Endometrial microvascular endothelial cells (primary cell): ENCODE data around the gene CBFB. TPM values are rescaled to one million over a fixed set of nuclear protein-coding genes. Genes with fewer than 3 reads are reported as not detected.
"Not testable (repeated sequence)": the region's sequence is repeated elsewhere in the genome, so short reads cannot be mapped to it uniquely, and the experiment has no call there.

Experiments
- in situ Hi-C: cut with HindIII; loops from 2 replicates; pipeline ENCODE4 v1.10.0; 2017; ENCODE audit warnings: low sequenced_read_pairs, low pct_unique_long_range_greater_than_20kb; ENCODE audit errors: inconsistent ontology term
- total RNA-seq: library from RNA; depleted of rRNA; stranded (reverse); fragments of >200 nt; gene quantifications from one replicate; pipeline ENCODE4 v1.2.3, GENCODE V29; 2015; ENCODE audit errors: inconsistent ontology term

The CBFB gene
- total RNA-seq, 1 donor from 2014 or later, result 78.1 TPM

DNA sequence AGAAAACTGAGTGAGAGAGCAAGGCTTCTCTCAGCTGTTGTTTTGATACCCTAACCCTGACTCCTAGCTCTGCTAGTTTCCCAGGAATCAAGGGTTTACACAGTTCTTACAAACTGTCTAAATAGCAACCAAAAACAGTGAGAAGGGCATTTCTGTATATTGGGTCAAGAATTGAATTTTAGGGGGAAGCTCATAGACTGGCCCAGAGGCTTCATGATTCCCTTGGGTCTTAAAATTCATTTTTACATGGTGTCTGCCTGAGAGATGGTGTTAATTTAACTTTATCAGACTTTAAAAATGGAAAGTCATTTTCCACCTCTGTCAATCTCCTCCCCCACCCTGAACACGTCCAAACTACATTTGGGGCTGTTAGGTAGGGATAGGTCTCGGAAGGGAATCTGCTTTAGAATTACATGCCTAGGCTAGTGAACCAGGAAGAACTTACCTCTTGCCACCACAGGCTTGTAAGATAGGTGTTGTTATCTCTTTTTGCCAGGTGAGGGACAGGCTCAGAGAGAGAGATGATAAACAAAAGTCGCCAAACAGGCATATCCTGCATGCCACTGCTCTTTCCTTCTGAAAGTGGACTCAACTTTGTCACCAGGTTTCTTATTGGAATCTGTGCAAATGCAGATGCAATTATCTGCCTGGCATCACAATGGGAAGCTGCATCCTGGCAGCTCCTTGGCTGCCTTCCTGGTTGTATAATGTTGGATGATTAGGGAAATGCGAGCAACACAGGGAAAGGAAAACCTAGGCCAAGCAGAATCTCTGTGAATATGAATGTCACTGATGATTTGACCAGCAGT, 83.8 kb downstream of the CBFB start:
- in situ Hi-C loops, result no loop called here

DNA sequence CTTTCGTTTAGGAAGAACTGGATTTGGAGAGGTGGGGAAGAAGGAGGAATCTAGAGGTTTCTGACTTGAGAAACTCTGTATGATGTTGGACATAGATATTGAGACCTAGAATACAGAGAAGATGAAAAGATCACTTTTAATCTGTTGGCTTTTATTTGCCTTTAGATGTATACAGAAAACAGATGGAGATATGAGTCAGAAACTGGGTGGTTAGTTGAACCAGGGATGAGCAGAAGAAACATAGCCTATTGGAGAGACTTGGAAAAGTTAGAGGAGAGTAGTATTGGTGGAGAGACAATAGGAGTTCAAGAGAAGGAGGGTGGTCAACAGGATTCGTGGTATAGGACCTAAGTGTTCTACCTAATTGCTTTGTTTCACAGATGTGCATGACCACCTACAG, 85.8 kb downstream of the CBFB start:
- in situ Hi-C loops, result no loop called here

DNA sequence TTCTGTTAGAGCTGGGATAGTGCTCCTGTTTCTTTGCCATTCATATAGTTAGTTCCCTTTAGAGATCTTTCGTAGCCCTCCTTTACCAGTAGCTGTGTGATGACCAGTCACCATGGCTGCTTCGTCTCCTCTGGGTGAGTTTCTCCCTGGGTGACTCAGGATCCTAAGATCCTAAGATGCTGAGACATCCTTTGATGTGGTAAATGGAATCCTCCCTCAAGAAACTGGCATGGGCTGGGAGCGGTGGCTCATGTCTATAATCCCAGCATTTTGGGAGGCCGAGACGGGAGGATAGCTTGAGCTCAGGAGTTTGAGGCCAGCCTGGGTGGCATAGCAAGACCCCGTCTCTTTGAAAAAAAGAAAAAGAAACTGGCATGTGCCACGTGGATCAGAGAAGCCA, 86.7 kb downstream of the CBFB start:
- in situ Hi-C loops, result no loop called here

DNA sequence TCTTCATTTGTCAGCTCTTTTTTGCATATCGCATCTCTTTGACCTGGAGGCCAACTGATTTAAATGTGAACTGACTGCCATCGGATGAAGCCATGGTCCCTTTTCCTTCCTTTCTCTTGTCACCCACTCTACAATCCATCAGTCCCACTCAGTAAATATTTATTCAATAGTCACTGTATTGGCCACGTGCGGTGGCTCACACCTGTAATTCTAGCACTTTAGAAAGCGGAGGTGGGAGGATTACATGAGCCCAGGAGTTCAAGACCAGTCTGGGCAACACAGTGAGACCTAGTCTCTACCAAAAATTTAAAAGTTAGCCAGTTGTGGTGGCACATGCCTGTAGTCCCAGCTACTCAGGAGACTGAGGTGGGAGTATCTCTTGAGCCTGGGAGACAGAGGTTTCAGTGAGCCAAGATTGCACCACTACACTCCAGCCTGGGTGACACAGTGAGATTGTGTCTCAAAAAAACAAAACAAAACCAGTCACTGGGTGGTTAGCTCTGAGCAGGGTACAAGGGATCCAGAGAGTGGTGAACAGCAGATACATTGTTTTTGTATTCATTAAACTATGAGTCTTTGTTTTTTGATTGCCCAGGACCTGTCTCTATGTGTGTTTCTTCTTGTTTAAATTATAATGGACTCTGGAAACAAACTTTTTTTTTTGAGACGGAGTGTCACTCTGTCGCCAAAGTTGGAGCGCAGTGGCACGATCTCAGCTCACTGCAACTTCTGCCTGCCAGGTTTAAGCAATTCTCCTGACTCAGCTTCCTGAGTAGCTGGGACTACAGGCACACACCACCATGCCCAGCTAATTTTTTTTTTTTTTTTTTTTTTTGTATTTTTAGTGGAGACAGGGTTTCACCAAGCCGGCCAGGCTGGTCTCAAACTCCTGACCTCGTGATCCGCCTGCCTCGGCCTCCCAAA, 87.7 kb downstream of the CBFB start:
- in situ Hi-C loops, result no loop called here

DNA sequence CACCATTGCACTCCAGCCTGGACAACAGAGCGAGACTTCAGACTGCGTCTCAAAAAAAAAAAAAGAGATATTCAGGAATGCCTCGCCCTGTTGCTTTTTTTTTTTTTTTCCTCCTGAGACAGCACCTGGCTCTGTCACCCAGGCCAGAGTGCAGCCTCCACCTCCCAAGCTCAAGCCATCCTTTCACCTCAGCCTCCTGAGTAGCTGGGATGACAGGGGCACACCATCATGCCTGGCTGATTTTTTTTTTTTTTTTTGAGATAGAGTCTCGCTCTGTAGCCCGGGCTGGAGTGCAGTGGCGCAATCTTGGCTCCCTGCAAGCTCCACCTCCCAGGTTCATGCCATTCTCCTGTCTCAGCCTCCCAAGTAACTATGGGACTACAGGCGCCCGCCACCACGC, 88.8 kb downstream of the CBFB start:
- in situ Hi-C loops, result no loop called here

DNA sequence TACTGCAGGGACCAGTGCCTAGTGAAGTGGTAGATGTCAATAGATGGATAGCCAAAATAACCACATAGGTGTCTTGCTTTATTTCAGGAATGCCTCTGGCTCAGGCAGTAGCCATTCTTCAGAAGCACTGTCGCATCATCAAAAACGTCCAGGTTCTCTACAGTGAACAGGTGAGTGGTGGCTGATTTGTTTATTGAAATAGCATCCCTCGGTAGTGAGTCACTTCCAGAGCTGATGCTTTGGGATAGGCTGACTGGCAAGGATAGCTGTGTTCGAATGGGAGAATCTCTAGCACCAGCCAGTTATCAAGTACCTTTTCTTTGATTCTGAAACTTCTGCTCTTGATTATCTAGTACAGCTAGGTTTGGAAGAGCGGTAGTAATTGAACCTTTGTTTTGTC, 91.1 kb downstream of the CBFB start:
- in situ Hi-C loops, result no loop called here

DNA sequence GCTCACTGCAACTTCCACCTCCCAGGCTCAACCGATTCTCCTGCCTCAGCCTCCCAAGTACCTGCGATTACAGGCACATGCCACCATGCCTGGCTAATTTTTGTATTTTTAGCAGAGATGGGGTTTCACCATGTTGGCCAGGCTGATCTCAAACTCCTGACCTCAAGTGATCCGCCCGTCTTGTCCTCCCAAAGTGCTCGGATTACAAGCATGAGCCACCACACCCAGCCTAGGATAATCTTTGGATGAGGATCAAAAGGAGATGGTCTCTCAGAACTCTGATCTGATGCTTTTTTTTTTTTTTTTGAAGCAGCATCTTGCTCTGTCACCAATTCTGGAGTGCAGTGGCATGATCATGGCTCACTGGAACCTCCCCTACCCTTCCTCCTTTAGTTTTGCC, 93.8 kb downstream of the CBFB start:
- in situ Hi-C loops, result not testable (repeated sequence)

DNA sequence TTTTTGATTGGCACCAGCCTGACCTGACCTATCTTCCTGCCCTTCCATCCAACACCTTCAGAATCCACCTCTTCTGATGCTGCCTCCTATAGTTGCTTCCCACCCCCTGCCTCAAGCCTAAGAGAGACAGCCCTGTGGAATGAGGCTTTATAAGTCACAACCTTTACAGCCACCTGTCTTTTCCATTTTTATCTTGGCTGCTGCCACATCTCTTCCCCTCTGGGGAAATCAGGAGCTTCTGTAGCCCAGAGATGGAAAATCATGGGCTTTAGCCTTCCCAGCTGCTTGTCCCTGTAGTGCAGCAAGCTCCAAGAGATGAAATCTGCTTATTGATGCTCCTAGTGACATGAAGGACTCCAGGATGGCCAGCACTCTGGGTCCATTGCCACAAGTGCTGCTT, 99.5 kb downstream of the CBFB start:
- in situ Hi-C loops, result loop anchor here (25.0 kb wide), 1 partner anchor 159 kb away; the partner anchor contains the start of gene PLEKHG4

DNA sequence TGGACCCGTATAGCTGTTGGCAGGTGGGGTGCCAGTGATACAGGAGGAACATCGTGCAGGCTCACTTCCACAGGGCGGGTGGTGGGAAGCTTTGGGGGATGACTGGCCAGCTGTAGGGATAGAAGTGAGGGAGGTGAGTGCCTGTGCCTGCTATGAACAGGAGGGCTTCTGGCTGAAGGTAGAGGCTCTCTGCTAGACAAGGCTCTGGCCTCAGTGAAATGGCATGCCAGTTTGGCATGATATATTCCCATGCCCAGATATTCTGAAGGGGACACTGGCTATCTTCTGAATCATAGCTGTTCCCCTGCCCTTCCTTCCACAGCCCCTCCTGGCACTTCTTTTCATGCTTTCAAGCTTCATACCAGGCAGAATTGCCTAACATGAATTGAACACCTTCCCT, 99.9 kb downstream of the CBFB start:
- in situ Hi-C loops, result loop anchor here (25.0 kb wide), 1 partner anchor 158 kb away; the partner anchor contains the start of gene PLEKHG4

DNA sequence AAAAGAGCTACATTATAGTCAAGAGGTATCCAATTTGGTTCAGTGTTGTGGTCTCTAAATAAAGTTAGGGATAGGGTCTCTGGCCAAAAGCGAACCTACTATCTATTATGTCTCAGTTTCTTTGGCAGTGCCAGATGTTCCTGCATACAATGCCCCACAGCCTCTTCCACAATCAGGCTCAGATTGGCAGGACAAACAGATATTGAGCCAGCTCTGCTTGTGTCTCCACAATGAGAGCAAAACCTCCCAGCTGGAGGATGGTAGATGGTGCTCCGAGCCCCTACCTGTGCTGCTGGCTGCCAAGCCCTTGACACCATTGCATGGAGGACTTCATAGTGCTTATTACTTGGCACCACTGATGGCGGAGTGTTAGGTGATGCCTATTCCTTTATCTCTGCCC, 100.5 kb downstream of the CBFB start:
- in situ Hi-C loops, result loop anchor here (25.0 kb wide), 1 partner anchor 158 kb away; the partner anchor contains the start of gene PLEKHG4

DNA sequence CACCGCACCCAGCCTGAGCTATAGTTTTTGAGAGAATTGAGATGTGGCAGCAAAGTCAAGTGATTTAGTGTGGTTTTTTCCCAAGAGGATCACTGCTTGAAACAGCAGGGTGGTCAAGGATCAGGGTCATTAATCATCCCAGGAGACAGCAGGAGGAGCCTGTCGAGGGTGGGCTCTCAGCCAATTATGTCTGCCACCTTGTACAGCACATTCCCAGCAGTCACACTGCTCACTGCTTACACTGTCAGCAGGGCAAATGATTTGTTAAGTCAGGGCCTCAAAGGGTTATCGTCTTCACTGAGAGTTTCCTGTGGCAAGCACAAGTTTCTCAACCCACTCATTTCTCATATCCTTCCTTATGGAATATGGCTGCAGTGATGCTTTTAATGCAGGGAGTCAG, 108.7 kb downstream of the CBFB start:
- in situ Hi-C loops, result loop anchor here (25.0 kb wide), 1 partner anchor 150 kb away; the partner anchor contains the start of gene PLEKHG4

DNA sequence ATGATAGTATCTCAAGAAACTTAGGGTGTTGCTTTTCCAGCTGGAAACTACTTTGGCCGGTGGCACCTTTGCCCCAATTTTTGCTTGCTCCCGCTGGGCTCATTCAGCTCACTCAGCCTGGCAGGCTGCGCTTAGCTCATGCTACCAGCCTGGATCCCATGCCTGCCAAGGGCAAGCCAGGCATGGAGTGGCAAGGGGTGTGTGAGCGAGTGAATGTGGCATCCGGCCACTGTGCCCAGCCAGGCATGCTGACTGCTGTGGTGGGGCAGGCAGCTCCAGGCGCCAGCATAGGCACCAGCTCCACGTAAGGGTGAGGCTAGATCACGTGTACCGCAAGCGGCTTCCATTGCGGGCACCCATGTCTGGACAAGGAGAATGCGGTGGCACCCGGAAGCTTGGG, 112.4 kb downstream of the CBFB start:
- in situ Hi-C loops, result loop anchor here (25.0 kb wide), 1 partner anchor 146 kb away; the partner anchor contains the start of gene PLEKHG4

DNA sequence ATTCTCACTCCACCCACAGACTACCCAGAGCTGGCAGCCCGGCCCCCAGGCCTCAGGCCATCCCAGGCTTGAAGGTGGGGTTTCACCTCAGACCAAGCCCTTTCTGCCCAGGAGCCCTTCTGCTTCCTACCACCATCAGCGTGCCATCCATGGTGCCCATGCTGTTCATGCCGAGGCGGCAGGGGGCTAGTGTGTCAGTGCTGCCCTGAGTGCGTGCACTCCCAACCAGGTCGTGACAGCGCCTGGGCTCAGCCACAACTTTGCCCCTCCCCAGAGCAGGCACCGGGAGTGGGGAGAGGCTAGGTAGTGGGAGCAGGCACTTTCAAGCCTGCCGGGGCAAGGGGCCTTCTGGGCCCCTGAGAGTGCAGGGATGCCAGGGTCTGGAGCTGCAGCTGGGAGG, 113.4 kb downstream of the CBFB start:
- in situ Hi-C loops, result loop anchor here (25.0 kb wide), 1 partner anchor 145 kb away; the partner anchor contains the start of gene PLEKHG4

DNA sequence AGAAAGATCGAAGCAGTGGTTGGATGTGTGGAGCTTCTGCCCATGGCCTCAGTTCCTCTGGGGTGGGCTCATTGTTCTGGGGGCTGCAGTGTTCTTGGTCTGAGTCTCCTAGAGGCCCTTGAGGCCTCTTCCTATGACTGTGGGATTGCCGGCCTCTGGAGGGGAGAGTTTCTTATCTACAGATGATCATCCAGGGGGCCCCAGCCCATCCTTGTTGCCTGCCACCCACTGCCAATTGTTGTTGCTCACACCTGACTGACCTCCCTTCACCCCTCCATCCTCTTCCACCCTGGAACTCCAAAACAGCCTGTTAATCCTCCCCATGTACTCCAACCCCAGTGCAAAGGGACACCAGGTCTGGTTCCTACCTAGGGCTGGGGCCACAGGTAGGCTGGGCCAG, 116.0 kb downstream of the CBFB start:
- in situ Hi-C loops, result loop anchor here (25.0 kb wide), 1 partner anchor 142 kb away; the partner anchor contains the start of gene PLEKHG4

DNA sequence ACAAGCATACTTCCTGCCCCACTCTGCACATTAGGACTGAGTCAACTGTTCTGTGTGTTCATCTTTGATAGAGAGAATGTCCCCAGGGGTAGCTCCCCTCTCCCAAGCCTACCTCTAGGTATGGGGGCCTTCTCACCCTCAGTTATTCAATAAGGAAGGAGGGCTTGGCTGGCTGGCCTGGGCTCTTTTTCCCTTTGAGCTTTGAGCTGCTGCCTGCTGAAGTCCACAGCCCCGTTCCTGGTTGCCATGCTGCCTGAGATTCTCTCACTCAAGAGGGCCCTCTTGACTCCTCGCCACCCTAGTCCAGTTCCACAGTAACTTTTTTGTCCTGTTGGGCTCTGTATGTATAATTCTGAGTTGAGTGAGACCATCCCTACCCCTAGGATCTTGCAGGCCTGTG, 116.8 kb downstream of the CBFB start:
- in situ Hi-C loops, result loop anchor here (25.0 kb wide), 1 partner anchor 142 kb away; the partner anchor contains the start of gene PLEKHG4

DNA sequence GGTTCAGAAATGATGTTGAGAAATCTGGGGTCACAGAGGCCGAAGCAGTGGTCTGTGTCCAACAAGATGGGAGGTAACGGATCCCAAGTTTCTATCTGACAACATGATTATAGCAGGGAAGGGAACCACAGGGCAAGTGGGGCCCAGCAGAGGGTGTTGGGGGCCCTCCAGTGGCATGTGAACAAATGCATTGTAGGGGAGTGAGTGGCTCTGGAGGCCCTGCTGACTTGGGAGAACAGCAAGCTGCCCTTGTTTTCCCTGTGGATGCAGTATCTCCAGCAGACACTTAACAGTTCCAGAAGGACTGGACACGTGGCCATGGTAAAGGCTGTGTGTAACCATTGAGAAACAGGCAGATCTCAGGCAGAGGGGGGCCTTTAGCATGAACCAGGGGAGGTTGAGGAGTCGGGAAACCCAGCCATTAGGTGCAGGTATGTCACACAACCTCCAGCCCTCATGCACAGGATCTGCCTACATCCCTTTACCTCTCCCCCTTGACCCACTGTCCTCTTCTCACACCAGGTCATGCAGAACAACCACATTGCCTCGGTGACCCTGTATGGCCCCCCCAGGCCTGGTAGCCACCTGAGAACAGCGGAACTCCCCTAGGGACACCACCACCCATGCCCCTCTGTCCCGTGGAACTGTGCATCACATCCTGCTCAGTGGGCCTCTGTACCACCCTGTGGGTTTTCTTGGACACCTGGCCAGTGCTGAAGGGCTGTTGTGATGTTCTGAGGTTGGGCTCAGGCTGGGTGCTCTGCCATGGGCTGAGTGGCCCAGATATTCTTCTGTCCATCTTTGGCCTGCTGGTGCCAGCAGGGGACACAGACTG, 117.8 kb downstream of the CBFB start:
- in situ Hi-C loops, result loop anchor here (25.0 kb wide), 1 partner anchor 141 kb away; the partner anchor contains the start of gene PLEKHG4

DNA sequence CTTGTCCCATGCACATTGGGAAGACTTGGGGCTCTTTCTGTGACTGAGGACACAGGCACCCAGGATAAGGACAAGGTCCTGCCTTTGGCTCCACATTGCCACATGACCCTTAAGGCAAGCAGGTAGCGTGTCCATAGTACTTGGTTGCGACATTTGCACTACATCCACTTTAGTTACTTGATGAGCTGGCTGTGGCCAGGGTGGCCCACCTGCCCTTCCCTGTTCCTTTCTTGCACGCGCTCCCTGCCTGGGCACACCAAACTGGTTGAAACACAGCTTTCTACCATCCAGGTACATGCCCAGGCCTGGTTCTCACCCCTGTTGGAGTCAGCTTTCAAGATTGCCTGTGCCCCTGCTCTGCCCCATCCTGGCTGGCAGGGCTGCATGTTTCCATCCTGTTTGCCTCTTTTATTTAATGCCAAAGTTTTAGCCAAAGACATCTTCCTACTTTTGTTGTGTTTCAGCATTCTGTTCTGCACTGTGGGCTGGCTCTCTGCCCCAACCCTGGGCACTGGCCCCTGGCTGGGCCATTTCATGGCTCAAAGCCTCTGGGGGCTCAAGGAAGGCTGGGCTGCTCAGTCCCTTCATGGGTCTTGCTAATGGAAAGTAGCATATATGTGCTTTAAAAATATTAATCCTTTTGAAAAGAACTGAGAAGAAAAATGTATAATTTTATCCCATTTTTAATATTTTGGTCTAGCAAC, 118.6 kb downstream of the CBFB start:
- in situ Hi-C loops, result loop anchor here (25.0 kb wide), 1 partner anchor 140 kb away; the partner anchor contains the start of gene PLEKHG4

DNA sequence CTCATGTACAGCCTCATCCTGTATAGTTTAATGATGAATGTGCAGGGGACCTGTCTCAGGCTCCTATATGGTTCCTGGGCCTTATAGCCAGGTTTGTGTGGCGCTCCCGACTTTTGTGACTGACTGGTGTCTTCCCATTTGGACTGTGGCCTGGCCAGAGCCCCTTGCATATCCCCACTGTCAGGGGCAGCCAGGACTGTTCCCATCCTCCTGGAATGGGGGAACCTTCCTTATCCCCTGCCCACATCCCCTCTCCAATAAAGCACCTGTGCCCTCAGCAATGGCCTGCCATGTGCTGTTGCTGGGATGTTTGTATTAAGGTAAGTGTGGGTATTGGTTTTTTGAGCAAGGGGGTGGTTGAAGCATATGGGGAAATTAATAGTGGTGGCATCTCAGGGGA, 119.3 kb downstream of the CBFB start:
- in situ Hi-C loops, result loop anchor here (25.0 kb wide), 1 partner anchor 139 kb away; the partner anchor contains the start of gene PLEKHG4
